MM.1S (cell line): ENCODE measurements around the gene AADAC.

ENCODE experiments used
- EZH2 ChIP-seq: fragments of 300-600 bp; sonication (generic); optimal IDR thresholded peaks from 2 replicates; pipeline ENCODE3; 2017; ENCODE audit warnings: low read depth, mild to moderate bottlenecking, antibody characterized with exemption, low read length, mixed read lengths
- TF ChIP-seq, protein P1 (sequence below): fragments of 300-600 bp; sonication (generic); IDR thresholded peaks from 2 replicates; pipeline ENCODE4 v1.5.1; 2016; ENCODE audit warnings: antibody characterized with exemption, low read length, mixed read lengths

DNA sequence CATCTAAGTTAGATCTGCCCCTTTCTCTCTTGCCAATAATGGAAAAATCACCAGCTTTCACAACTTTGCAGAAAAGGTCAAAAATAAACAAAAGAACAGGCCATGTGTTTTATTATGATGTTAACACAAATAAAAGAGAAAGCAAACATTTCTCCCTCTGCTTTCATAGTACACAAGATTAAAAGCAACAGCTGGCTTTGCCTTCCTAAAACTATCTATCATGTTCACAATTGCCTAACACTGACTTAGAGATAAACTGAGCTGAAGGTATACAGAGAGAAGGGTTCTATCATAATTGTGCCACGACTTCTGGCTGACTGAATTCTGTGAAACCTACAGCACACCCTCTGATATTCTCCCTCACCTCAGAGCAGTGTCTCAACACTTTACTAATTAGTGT lies 29.4 kb downstream of the AADAC start:
- TF ChIP-seq, protein P1, sequence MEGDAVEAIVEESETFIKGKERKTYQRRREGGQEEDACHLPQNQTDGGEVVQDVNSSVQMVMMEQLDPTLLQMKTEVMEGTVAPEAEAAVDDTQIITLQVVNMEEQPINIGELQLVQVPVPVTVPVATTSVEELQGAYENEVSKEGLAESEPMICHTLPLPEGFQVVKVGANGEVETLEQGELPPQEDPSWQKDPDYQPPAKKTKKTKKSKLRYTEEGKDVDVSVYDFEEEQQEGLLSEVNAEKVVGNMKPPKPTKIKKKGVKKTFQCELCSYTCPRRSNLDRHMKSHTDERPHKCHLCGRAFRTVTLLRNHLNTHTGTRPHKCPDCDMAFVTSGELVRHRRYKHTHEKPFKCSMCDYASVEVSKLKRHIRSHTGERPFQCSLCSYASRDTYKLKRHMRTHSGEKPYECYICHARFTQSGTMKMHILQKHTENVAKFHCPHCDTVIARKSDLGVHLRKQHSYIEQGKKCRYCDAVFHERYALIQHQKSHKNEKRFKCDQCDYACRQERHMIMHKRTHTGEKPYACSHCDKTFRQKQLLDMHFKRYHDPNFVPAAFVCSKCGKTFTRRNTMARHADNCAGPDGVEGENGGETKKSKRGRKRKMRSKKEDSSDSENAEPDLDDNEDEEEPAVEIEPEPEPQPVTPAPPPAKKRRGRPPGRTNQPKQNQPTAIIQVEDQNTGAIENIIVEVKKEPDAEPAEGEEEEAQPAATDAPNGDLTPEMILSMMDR, result no peak
- TF ChIP-seq EZH2, result no peak
